Kidney (tissue), 14 donors: ENCODE data around the gene PHACTR4. TPM values are rescaled to one million over a fixed set of nuclear protein-coding genes. Genes with fewer than 3 reads are reported as not detected.
A peak's percentile ranks its signal among the peaks of the same experiment; 100 is the strongest.
"Not testable (repeated sequence)": the region's sequence is repeated elsewhere in the genome, so short reads cannot be mapped to it uniquely, and the experiment has no call there.

Source experiments
- DNase-seq, 5 donors: peaks; one replicate each; pipeline ENCODE4 v3.0.0-alpha.2; 2013 to 2020
- FAIRE-seq: peaks from 2 replicates; lab custom pipeline; 2012; peaks lifted over from hg19 to GRCh38; lab: Jason Lieb, UNC
- H3K27ac ChIP-seq, 2 donors: one replicate each; pipeline ENCODE4 v1.7.0; 2013; ENCODE audit warnings: low read depth in 2 of 2, low read length in 2 of 2, inconsistent platforms in 1 of 2
- H3K27me3 ChIP-seq: one replicate; pipeline ENCODE4 v1.7.1; 2013; ENCODE audit warnings: low read length, inconsistent platforms; ENCODE audit not compliant: control insufficient read depth, insufficient read depth
- H3K36me3 ChIP-seq, 3 donors: one replicate each; pipeline versions ENCODE4 v1.7.0 to v1.7.1; 2013; ENCODE audit warnings: low read length in 3 of 3, control low read depth in 1 of 3, inconsistent platforms in 1 of 3; ENCODE audit not compliant: insufficient read depth in 3 of 3, control insufficient read depth in 2 of 3
- H3K4me1 ChIP-seq, 3 donors: one replicate each; pipeline versions ENCODE4 v1.7.0 to v1.7.1; 2013; ENCODE audit warnings: low read length in 3 of 3, inconsistent platforms in 1 of 3, low read depth in 1 of 3; ENCODE audit not compliant: control insufficient read depth in 2 of 3, insufficient read depth in 2 of 3
- H3K4me3 ChIP-seq, 3 donors: one replicate each; pipeline versions ENCODE4 v1.7.0 to v1.8.1; 2013; ENCODE audit warnings: low read length in 3 of 3, control low read depth in 1 of 3, inconsistent platforms in 1 of 3
- H3K9ac ChIP-seq, 3 donors: one replicate each; pipeline versions ENCODE4 v1.7.0 to v1.7.1; 2013; ENCODE audit warnings: low read length in 3 of 3, control low read depth in 1 of 3, inconsistent platforms in 1 of 3
- H3K9me3 ChIP-seq, 3 donors: one replicate each; pipeline versions ENCODE4 v1.7.0 to v1.7.1; 2013; ENCODE audit warnings: low read length in 3 of 3, control low read depth in 1 of 3, inconsistent platforms in 1 of 3; ENCODE audit not compliant: control insufficient read depth in 2 of 3, insufficient read depth in 1 of 3
- intact Hi-C: fragments of 100-400 bp; cut with DNase I; formaldehyde crosslinking; loops from one replicate; pipeline ENCODE4 v1.11.1; 2022
- polyA plus RNA-seq: library from polyadenylated mRNA; stranded (reverse); fragments of 350-450 nt; fragmentation: Illumina TruSeq; extraction: RNeasy Lipid Tissue Mini Kit (QIAGEN cat#74804); gene quantifications from one replicate; pipeline ENCODE4 v1.2.3, GENCODE V29; 2014; ENCODE audit warnings: low read depth, low replicate concordance; ENCODE audit not compliant: insufficient read depth
- total RNA-seq: library from RNA; stranded (reverse); fragmentation: NEBNext Ultra II Directional; extraction: Animal tissue kit (Norgen Biotek cat#: 25700); gene quantifications from one replicate; pipeline ENCODE4 v1.2.1, GENCODE V29; 2021
- TF ChIP-seq, protein P1 (sequence below): IDR thresholded peaks from 3 replicates; pipeline ENCODE4 v1.5.1; 2012; ENCODE audit warnings: mild to moderate bottlenecking, moderate library complexity, borderline replicate concordance; ENCODE audit not compliant: insufficient read depth; ENCODE audit errors: extremely low read depth
- donor health status: control.
- donor health status: control.
- donor health status: control.
- donor health status: control.
- donor health status: control.
- donor health status: DM: yes; HTN: yes; CAD: no.
- donor health status: Normal renal cell carcinoma (clear cell type).

PHACTR4 gene
- total and polyA plus RNA-seq, 2 donors from 2014 or later, result 23.2 to 51.5 TPM

- intact Hi-C loops, result no loop called here
- H3K4me3 ChIP-seq, result no peak overlapping the region
- H3K4me1 ChIP-seq, result peaks cover 3 to 14% (median 7%) of the 10 kb centered on the region in 3 donors
- no peaks in the 10 kb centered on the region for H3K27me3 ChIP-seq
- no peaks in the 10 kb centered on the region for H3K9me3 ChIP-seq
- no peak overlapping the region for H3K27ac ChIP-seq
- TF ChIP-seq, protein P1, sequence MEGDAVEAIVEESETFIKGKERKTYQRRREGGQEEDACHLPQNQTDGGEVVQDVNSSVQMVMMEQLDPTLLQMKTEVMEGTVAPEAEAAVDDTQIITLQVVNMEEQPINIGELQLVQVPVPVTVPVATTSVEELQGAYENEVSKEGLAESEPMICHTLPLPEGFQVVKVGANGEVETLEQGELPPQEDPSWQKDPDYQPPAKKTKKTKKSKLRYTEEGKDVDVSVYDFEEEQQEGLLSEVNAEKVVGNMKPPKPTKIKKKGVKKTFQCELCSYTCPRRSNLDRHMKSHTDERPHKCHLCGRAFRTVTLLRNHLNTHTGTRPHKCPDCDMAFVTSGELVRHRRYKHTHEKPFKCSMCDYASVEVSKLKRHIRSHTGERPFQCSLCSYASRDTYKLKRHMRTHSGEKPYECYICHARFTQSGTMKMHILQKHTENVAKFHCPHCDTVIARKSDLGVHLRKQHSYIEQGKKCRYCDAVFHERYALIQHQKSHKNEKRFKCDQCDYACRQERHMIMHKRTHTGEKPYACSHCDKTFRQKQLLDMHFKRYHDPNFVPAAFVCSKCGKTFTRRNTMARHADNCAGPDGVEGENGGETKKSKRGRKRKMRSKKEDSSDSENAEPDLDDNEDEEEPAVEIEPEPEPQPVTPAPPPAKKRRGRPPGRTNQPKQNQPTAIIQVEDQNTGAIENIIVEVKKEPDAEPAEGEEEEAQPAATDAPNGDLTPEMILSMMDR, result no peak
- H3K36me3 ChIP-seq, result peaks cover 17 to 34% (median 21%) of the 10 kb centered on the region in 3 donors
- no peak for FAIRE-seq
- no peak for DNase-seq
- no peak overlapping the region for H3K9ac ChIP-seq
These were observed 142.6 kb downstream of the PHACTR4 start for GRCh38 chr1:28512058-28512611.

DNA sequence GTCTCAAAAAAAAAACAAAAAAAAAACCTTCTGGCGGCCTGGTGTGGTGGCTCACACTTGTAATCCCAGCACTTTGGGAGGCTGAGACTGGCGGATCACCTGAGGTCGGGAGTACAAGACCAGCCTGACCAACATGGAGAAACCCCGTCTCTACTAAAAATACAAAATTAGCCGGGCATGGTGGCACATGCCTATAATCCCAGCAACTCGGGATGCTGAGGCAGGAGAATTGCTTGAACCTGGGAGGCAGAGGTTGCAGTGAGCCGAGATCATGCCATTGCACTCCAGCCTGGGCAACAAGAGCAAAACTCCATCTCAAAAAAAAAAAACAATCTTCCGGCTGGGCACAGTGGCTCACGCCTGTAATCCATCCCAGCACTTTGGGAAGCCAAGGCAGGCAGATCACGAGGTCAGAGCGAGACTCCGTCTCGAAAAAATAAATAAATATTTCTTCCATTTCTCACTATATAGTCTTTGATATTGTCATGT is 144.9 kb downstream of the PHACTR4 start:
- intact Hi-C loops, H3K27ac ChIP-seq, H3K4me3 ChIP-seq, H3K9me3 ChIP-seq, DNase-seq, FAIRE-seq, H3K27me3 ChIP-seq, H3K9ac ChIP-seq: not testable (repeated sequence)
- peaks cover 0 to 12% (median 0%) of the 10 kb centered on the region in 3 donors for H3K4me1 ChIP-seq
- H3K36me3 ChIP-seq, result peaks cover 10 to 21% (median 15%) of the 10 kb centered on the region in 3 donors

- TF ChIP-seq, protein P1, result no peak
- H3K27ac ChIP-seq, result no peak overlapping the region
- no peaks in the 10 kb centered on the region for H3K27me3 ChIP-seq
- no peak for DNase-seq
- FAIRE-seq, result no peak
- peaks cover 0 to 10% (median 0%) of the 10 kb centered on the region in 3 donors for H3K4me1 ChIP-seq
- intact Hi-C loops, result no loop called here
- H3K36me3 ChIP-seq, result peaks cover 0 to 5% (median 2%) of the 10 kb centered on the region in 3 donors
- no peak overlapping the region for H3K4me3 ChIP-seq
- H3K9me3 ChIP-seq, result no peaks in the 10 kb centered on the region
- H3K9ac ChIP-seq, result no peak overlapping the region
These were observed 147.0 kb downstream of the PHACTR4 start for GRCh38 chr1:28516518-28516956.

- Histone ChIP-seq H3K4me3 (peak overlapping the region; percentile 28 to 61 (median 31)), H3K4me1 (peaks cover 0 to 10% (median 0%) of the 10 kb centered on the region in 3 donors), H3K27ac (no peak overlapping the region), H3K9me3 (no peaks in the 10 kb centered on the region), H3K27me3 (no peaks in the 10 kb centered on the region), H3K9ac (peak overlapping the region in 2 of 3 donors; percentile 35 to 46), H3K36me3 (peaks cover 0 to 5% (median 2%) of the 10 kb centered on the region in 3 donors)
- FAIRE-seq (no peak), DNase-seq (peak in 1 of 5 donors; percentile 49)
- intact Hi-C loops, result no loop called here
- TF ChIP-seq, protein P1, result no peak
These were observed 148.1 kb downstream of the PHACTR4 start for GRCh38 chr1:28517649-28517999.
